ENCODE measurements around the gene UBASH3B. TPM values are rescaled to one million over a fixed set of nuclear protein-coding genes. Genes with fewer than 3 reads are reported as not detected.

Gene UBASH3B
- total and polyA plus RNA-seq, 11 donors = 0.72 to 19.0 (median 1.7) TPM

GRCh38 chr11:122784325-122784955 lies 128.9 kb downstream of the UBASH3B start:
- Histone ChIP-seq H3K36me3 (peaks cover 0 to 60% (median 0%) of the 10 kb centered on the region in 9 donors), H3K27me3 (peaks cover 0 to 4% (median 0%) of the 10 kb centered on the region in 9 donors), H3K4me3 (no peak overlapping the region), H3K9me3 (no peaks in the 10 kb centered on the region), H3K4me1 (peaks cover 0 to 28% (median 15%) of the 10 kb centered on the region in 12 donors), H3K27ac (no peak overlapping the region)
- DNase-seq (no peak), ATAC-seq (peak in 1 of 4 donors; percentile 60)
- intact Hi-C loops (cut with DNase I) = loop anchor here in 7 of 10 donors (5.0 kb wide), 5 partner anchors 68 to 202 kb away; partner anchors contain the start of gene UBASH3B (in 1 of the 7)
- TF ChIP-seq POLR2A (IDR thresholded peaks at IDR 0.05) (no peak), CTCF (IDR thresholded peaks at IDR 0.05) (no peak)
- WGBS, 4 donors = 59 to 66% (median 62%) methylated on average over 5 of the region's 5 CpGs

GRCh38 chr11:122785031-122785541 lies 129.6 kb downstream of the UBASH3B start:
- 49 to 60% (median 55%) methylated on average over 13 of the region's 13 CpGs for WGBS, 4 donors
- H3K9me3 ChIP-seq = no peaks in the 10 kb centered on the region
- H3K4me1 ChIP-seq = peaks cover 0 to 28% (median 15%) of the 10 kb centered on the region in 12 donors
- no peak overlapping the region for H3K4me3 ChIP-seq
- intact Hi-C loops (cut with DNase I) = no loop called here
- H3K27me3 ChIP-seq = peaks cover 0 to 4% (median 0%) of the 10 kb centered on the region in 9 donors
- no peak for TF ChIP-seq CTCF (IDR thresholded peaks at IDR 0.05)
- ATAC-seq = no peak
- no peak overlapping the region for H3K27ac ChIP-seq
- peaks cover 0 to 60% (median 0%) of the 10 kb centered on the region in 9 donors for H3K36me3 ChIP-seq
- DNase-seq = no peak

GRCh38 chr11:122786896-122787295 lies 131.4 kb downstream of the UBASH3B start:
- no peak for TF ChIP-seq POLR2A (IDR thresholded peaks at IDR 0.05)
- TF ChIP-seq CTCF (IDR thresholded peaks at IDR 0.05) = no peak
- H3K27me3 ChIP-seq = peaks cover 0 to 4% (median 0%) of the 10 kb centered on the region in 9 donors
- DNase-seq (no peak), ATAC-seq (no peak)
- peaks cover 0 to 74% (median 0%) of the 10 kb centered on the region in 9 donors for H3K36me3 ChIP-seq
- H3K4me1 ChIP-seq = peaks cover 0 to 14% (median 6%) of the 10 kb centered on the region in 12 donors
- no peaks in the 10 kb centered on the region for H3K9me3 ChIP-seq
- WGBS, 4 donors = 90 to 96% (median 93%) methylated on average over 7 of the region's 7 CpGs
- intact Hi-C loops (cut with DNase I) = no loop called here
- H3K4me3 ChIP-seq = no peak overlapping the region
- no peak overlapping the region for H3K27ac ChIP-seq

- 93 to 95% (median 94%) methylated on average over 8 to 10 of the region's 10 CpGs for WGBS, 4 donors
- H3K4me1 ChIP-seq = peaks cover 0 to 14% (median 6%) of the 10 kb centered on the region in 12 donors
- no peaks in the 10 kb centered on the region for H3K27me3 ChIP-seq
- TF ChIP-seq CTCF (IDR thresholded peaks at IDR 0.05) (peak in 1 of 12 donors; percentile 9), POLR2A (IDR thresholded peaks at IDR 0.05) (no peak)
- no peak for ATAC-seq
- peaks cover 0 to 61% (median 0%) of the 10 kb centered on the region in 9 donors for H3K36me3 ChIP-seq
- no peaks in the 10 kb centered on the region for H3K9me3 ChIP-seq
- DNase-seq = no peak
- H3K4me3 ChIP-seq = no peak overlapping the region
- H3K27ac ChIP-seq = no peak overlapping the region
- intact Hi-C loops (cut with DNase I) = no loop called here
Observed at GRCh38 chr11:122788781-122789535, 133.4 kb downstream of the UBASH3B start.
